Hematopoietic multipotent progenitor cell treated with erythropoietin and hydrocortisone succinate and interleukin-3 and kit ligand, for 4 days (in vitro differentiated cells): ENCODE data around the gene PXMP4.

ENCODE experiments used
- DNase-seq: peaks from one replicate; pipeline ENCODE4 v3.0.0-alpha.2; 2015

PXMP4 gene

GRCh38 chr20:33667676-33668465 lies 52.2 kb downstream of the PXMP4 start:
- DNase-seq: peak; percentile 92

- peak; percentile 72 for DNase-seq
Measured at GRCh38 chr20:33667245-33667675, 52.9 kb downstream of the PXMP4 start.

GRCh38 chr20:33666293-33667244 lies 53.5 kb downstream of the PXMP4 start, which contains the start of gene ACTL10:
Gene ACTL10, plus strand, starts transcription at chr20:33666943. Its CDS starts 555 bp downstream, at chr20:33667498.
- peak; percentile 99 for DNase-seq

- DNase-seq: no peak
Measured at GRCh38 chr20:33664762-33665144, 55.4 kb downstream of the PXMP4 start.

GRCh38 chr20:33664085-33664761 lies 55.9 kb downstream of the PXMP4 start:
- no peak for DNase-seq

- DNase-seq: peak; percentile 93
Measured at GRCh38 chr20:33663161-33664084, 56.7 kb downstream of the PXMP4 start.

- DNase-seq: no peak
Measured at GRCh38 chr20:33662172-33662571, 57.9 kb downstream of the PXMP4 start, which contains the start of gene C20orf144. Gene C20orf144, plus strand, starts transcription at chr20:33662327. Its CDS starts 19 bp downstream, at chr20:33662346.

- DNase-seq: no peak
Measured at GRCh38 chr20:33660685-33661058, 59.4 kb downstream of the PXMP4 start.

- no peak for DNase-seq
Measured at GRCh38 chr20:33660035-33660684, 60.0 kb downstream of the PXMP4 start.

GRCh38 chr20:33659341-33660034 lies 60.6 kb downstream of the PXMP4 start:
- no peak for DNase-seq

GRCh38 chr20:33658929-33659328 lies 61.2 kb downstream of the PXMP4 start:
- DNase-seq: no peak

- no peak for DNase-seq
Measured at GRCh38 chr20:33658510-33658909, 61.6 kb downstream of the PXMP4 start.

GRCh38 chr20:33657704-33658095 lies 62.4 kb downstream of the PXMP4 start:
- no peak for DNase-seq

- no peak for DNase-seq
Measured at GRCh38 chr20:33656783-33657703, 63.1 kb downstream of the PXMP4 start.

GRCh38 chr20:33656010-33656782 lies 63.9 kb downstream of the PXMP4 start:
- no peak for DNase-seq

- no peak for DNase-seq
Measured at GRCh38 chr20:33655164-33655563, 64.9 kb downstream of the PXMP4 start.

GRCh38 chr20:33654680-33655161 lies 65.4 kb downstream of the PXMP4 start:
- no peak for DNase-seq

- DNase-seq: no peak
Measured at GRCh38 chr20:33653900-33654596, 66.1 kb downstream of the PXMP4 start.
